GM12891 (cell line): Measurements from ENCODE around the gene EMC10.
"Not testable (repeated sequence)": the region's sequence is repeated elsewhere in the genome, so short reads cannot be mapped to it uniquely, and the experiment has no call there.

Source experiments
- DNase-seq: peaks from one replicate; pipeline ENCODE4 v3.0.0; 2011; ENCODE audit warnings: low spot score; ENCODE audit not compliant: insufficient read length
- FAIRE-seq: peaks from 2 replicates; lab custom pipeline; 2011; peaks lifted over from hg19 to GRCh38; lab: Jason Lieb, UNC
- PAX5 ChIP-seq: IDR thresholded peaks from 2 replicates; pipeline ENCODE4 v1.6.1; 2011; ENCODE audit warnings: low read length, moderate library complexity, mild to moderate bottlenecking; ENCODE audit not compliant: insufficient read depth, severe bottlenecking
- POLR2A ChIP-seq: IDR thresholded peaks from 2 replicates; pipeline ENCODE4 v1.6.1; 2011; ENCODE audit warnings: low read depth, low read length, control low read depth
- POLR2AphosphoS5 ChIP-seq: IDR thresholded peaks from 2 replicates; pipeline ENCODE4 v1.6.1; 2011; ENCODE audit warnings: low read depth, low read length, control low read depth
- POU2F2 ChIP-seq: IDR thresholded peaks from 2 replicates; pipeline ENCODE4 v1.6.1; 2011; ENCODE audit warnings: low read depth, mild to moderate bottlenecking, control low read depth, low read length, moderate library complexity
- SPI1 ChIP-seq: IDR thresholded peaks from 2 replicates; pipeline ENCODE4 v1.6.1; 2011; ENCODE audit warnings: low read depth, low read length, control low read depth
- TAF1 ChIP-seq: IDR thresholded peaks from 2 replicates; pipeline ENCODE4 v1.6.1; 2011; ENCODE audit warnings: low read depth, low read length, control low read depth

EMC10 gene

DNA sequence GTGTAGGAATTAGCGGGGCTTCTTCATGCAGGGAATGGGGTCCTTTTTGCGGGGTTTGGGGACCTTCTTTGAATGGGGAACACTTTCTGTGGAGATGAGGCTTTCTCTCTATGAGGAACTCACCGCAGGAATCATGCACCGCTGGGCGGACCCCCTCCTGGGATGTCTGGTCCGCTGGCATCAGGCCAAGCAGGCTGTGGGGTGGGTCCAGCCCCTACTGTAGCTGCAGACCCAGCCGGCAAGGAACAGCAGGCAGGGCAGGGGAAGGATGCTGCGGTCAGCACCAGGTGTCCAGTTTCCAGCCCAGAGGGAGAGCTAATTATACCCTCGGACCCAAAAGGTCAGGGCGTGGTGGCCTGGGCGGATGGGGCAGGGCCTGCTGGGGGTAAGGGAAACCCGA is 41.8 kb upstream of the EMC10 start:
- no peak for DNase-seq
- TF ChIP-seq SPI1 (no peak), PAX5 (no peak), POLR2AphosphoS5 (no peak)
- no peak for FAIRE-seq

DNA sequence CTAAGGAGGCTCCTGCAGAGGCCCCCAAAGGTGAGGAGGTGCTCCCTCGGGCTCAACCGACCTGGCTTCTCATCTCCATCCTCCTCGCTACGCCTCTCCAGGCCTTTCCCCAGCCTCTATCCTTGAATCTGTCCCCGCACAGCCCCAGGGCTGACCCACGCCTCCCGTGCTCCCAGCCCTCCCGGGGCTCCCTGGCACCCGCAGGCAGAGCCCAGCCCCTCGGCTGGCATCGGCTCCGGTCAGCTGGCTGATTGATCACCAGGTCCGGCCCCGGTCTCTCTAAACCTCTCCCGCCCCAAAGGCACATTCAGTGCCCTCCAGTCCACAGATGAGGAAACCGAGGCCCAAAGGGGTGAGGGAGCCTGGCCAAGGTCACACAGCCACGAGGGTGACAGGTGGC is 41.1 kb upstream of the EMC10 start:
- no peak for FAIRE-seq
- TF ChIP-seq TAF1, result no peak
- TF ChIP-seq SPI1, result no peak
- TF ChIP-seq POLR2A, result no peak
- TF ChIP-seq POLR2AphosphoS5, result no peak
- no peak for TF ChIP-seq POU2F2
- no peak for TF ChIP-seq PAX5
- DNase-seq, result no peak

DNA sequence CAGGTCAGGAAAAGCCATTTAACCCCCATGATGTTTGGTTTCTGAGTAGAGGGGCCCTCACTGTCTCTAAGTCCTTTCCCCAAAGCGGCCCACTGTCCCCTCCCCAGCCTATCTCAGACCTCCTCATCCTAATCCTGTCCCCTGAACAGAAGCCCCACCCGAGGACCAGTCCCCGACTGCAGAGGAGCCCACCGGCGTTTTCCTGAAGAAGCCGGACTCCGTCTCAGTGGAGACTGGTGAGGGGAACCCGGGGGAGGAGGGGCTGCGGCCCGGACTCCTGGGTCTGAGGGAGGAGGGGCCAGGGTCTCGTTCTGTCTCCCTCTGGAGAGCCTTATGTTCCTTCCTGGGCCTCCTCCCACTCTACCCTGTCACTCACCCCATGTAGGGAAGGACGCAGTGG is 40.7 kb upstream of the EMC10 start:
- no peak for FAIRE-seq
- TF ChIP-seq POLR2AphosphoS5, result no peak
- no peak for TF ChIP-seq POLR2A
- no peak for TF ChIP-seq TAF1
- TF ChIP-seq POU2F2, result no peak
- no peak for TF ChIP-seq SPI1
- no peak for TF ChIP-seq PAX5
- no peak for DNase-seq

DNA sequence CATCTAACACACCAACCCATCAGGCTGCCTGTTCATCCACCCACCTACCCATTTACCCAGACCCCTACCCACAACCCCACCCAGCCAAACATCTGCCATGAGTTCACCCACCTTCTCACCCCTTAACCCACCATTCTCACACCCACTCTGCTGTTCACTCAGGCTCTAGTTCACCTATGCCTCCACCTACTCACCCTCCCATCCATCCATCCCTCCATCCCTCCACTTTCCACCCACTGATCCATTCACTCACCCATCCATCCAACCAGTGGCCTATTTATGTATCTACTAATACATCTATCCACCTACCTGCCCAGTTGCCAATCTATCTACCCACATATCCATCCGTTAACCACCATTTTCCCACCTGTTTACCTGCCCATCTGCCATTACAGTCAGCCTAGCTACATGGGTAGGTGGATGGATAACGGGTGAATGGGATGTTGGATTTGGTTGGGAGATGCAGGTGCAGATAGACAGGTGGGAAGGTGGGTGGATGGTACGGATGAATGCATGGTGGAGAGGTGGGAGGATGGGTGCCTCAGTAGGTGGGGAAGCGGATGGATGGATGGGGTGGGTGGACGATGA is 38.4 kb upstream of the EMC10 start:
- no peak for TF ChIP-seq SPI1
- no peak for TF ChIP-seq POLR2A
- TF ChIP-seq PAX5, result no peak
- no peak for TF ChIP-seq TAF1
- no peak for TF ChIP-seq POLR2AphosphoS5
- TF ChIP-seq POU2F2, result no peak
- DNase-seq, result no peak
- no peak for FAIRE-seq

DNA sequence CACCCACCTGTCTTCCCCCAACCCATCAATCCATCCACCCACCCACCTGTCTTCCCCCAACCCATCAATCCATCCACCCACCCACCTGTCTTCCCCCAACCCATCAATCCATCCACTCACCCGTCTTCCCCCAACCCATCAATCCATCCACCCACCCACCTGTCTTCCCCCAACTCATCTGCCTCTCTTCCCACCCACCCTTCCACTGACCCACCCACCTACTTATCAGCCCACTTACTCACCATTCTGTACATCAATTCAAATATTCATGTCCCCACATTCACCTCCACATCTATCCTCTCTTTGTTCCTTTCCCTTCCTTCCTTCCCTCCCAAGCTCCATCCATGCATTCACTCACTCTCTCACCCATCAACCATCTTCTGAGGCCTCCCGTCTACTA is 37.2 kb upstream of the EMC10 start:
- FAIRE-seq, DNase-seq: not testable (repeated sequence)

DNA sequence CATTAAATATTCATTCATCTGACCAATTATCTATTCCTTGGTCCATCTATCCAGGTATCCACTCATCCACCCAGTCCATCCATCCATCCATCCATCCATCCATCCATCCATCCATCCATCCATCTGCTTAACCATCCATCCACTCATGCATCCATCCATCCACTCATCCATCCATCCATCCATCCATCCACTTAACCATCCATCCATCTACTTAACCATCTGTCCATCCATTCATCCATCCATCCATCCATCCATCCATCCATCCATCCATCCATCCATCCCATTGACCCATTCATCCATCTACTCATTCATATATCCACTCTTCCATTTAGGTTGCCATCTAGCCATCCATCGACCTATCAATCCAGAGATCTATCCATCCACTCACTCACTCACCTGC is 32.2 kb upstream of the EMC10 start:
- no peak for DNase-seq
- no peak for FAIRE-seq
- TF ChIP-seq TAF1 (no peak), POLR2AphosphoS5 (no peak), PAX5 (no peak), POU2F2 (no peak), POLR2A (no peak), SPI1 (no peak)

DNA sequence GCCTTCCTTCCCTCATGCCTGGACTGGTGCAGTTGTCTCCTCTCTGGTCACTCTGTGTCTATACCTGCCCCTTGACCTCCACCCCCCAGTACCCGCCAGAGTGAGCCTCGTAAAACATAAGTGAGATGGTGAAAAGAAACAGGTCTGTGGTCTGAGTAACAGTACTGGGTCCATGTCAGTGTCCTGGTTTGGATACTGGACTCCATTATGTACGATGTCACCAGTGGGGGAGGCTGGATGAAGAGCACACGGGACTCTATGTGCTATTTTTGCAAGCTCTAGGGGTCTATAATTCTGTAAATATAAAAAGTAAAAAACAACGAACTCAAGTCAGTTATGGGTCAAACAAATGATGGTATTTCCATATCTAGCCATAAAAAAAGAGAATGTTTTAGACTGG is 29.3 kb upstream of the EMC10 start:
- DNase-seq, result no peak
- FAIRE-seq, result no peak
- no peak for TF ChIP-seq PAX5
- TF ChIP-seq POLR2A, result no peak
- TF ChIP-seq POLR2AphosphoS5, result no peak
- TF ChIP-seq POU2F2, result no peak

DNA sequence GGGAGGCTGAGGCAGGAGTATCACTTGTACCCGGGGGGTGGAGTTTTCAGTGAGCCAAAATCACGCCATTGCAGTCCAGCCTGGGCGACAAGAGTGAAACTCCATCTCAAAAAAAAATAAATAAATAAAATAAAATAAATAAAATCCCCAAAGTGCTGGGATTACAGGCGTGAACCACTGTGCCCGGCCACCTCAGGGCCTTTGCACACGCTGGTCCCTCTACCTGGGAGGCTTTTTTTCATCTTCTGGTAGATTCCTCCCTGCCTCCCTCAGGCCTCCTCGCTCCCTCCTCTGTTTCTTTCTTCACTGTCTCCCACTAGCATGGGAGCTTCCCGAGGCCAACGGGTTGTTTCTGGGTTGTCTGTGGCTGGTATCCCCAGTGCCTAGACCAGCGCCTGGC is 28.6 kb upstream of the EMC10 start:
- DNase-seq (no peak), FAIRE-seq (no peak)
- no peak for TF ChIP-seq POU2F2
- TF ChIP-seq PAX5, result no peak
- no peak for TF ChIP-seq TAF1
- TF ChIP-seq POLR2A, result no peak
- TF ChIP-seq SPI1, result no peak
- TF ChIP-seq POLR2AphosphoS5, result no peak

DNA sequence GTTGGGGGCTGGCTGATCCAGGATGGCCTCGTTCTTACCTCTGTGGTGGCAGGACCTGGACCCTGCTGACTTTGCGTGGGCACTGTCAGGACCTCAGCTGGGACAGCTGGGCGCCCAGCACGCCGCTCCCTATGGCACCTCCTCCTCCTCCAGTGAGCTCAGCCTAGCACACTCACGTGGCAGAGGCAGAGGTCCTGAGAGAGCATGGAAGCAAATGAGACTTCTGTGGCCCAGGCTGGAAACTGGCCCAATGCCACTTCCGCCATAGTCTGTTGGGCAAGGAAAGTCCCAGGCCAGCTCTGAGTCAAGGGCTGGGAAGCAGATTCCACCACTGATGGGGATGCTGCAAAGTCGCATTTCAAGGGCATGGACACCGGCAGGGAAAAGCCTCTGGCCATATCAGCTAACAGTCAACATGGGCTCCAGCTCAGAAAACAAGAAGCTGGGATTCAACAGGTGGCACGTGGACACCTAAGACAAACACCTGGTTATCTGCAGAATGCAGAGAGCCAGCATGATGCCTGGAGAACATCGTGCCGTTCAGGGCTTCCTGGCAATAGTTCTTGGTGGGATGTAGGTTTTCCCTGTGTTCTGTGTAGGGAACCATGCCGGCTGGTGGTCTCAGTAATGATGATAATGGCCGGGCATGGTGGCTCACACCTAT is 26.9 kb upstream of the EMC10 start:
- DNase-seq, result no peak
- FAIRE-seq, result no peak
- no peak for TF ChIP-seq POLR2A

DNA sequence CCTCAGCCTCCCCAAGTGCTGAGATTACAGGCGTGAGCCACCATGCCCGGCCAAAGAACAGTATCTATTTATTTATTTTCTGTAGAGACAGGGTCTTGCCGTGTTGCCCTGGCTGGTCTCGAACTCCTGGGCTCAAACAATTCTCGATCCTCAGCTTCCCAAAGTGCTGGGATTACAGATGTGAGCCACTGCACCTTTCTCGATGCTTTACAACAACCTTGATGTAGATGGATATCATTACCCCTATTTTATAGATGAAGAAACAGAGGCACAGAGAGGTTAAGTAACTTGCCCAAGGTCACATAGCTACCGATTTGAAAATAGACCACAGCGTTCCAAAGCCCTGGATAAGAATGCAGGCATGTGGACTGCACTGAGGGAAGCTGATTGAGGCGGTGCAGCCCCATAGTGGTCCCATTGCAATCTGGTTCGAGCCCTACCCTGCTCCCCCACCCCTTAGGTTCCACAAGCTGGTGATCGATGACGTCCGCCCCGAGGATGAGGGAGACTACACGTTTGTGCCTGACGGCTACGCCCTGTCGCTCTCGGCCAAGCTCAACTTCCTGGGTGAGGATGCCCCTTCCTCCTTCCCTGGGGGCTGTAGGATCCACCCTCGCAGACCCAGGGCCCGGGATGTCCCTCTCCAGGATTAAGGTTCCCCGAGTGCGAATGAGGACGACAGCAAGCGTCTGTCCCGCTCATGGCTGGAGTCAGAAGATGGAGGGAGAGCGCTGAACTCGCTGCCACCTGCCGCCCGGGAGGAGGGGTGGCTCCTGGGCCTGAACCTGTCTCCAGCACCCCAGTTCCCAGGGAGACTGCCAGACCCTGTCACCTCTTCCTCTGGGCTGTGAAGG is 25.7 kb upstream of the EMC10 start:
- FAIRE-seq, result no peak
- no peak for DNase-seq
- no peak for TF ChIP-seq PAX5
- no peak for TF ChIP-seq POLR2A
- no peak for TF ChIP-seq TAF1
- no peak for TF ChIP-seq SPI1
